NCI-H2227 (cell line): ENCODE data around the gene SH3BP5L.

Experiments
- DNase-seq: peaks from one replicate; lab custom pipeline; 2025; ENCODE audit not compliant: unreplicated experiment; lab: John Stamatoyannopoulos, UW

The SH3BP5L gene

GRCh38 chr1:248851390-248851789, 25.7 kb upstream of the SH3BP5L start:
- DNase-seq = no peak

DNA sequence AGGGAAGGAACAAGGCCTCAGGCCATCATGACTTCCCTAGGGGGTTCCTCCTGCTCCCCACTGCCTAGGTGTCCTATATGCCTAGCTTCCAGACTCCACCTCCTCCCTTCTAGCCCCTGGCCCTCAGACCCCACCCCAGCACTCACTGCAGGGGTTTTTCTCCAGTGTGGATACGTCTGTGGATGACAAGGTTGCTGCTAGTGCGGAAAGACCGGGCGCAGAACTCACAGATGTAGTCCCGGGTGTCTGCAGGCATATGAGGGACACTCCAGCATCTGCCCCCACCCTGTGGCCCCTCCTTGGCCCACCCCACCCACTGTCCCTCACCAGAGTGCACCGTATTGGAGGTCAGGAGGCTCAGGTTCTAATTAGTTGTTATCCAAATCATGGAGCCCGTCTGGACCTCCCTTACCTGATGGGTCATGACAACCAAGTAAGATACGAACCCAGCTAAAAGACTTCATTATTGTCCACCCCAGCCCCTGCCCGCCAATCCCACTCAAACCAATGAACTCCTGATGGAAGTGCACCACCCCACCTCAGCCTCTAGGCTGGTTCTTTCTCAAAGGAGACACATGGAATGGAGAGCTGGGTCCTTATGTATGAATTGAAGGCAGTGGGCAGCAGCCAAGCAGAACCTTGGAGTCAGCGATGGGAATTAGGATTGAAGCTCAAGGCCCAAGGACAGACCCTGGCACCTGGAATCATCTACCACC, 25.0 kb upstream of the SH3BP5L start:
- DNase-seq = no peak

- DNase-seq = no peak
Observed at GRCh38 chr1:248850124-248850523, 24.4 kb upstream of the SH3BP5L start.

DNA sequence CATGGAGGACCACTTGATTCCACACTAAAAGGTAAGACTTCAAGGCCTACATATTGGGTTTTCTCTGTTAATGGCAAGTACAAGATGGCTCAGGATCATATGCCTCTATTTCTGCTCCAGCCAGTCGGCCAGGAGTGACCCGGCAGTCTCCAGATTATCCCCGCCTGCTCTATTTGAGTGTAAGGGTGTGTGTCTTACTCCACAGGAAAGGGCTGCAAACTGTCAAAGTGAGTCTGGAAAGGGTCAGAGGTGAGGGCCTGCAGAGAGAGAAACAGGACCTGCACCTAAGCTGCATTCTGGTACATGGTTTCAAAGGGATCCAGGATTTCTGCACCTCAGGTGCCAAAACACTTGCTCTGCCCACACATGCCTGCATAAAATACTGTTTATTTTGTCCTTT, 23.9 kb upstream of the SH3BP5L start:
- DNase-seq = no peak

GRCh38 chr1:248849152-248849551, 23.4 kb upstream of the SH3BP5L start:
- DNase-seq = no peak

DNA sequence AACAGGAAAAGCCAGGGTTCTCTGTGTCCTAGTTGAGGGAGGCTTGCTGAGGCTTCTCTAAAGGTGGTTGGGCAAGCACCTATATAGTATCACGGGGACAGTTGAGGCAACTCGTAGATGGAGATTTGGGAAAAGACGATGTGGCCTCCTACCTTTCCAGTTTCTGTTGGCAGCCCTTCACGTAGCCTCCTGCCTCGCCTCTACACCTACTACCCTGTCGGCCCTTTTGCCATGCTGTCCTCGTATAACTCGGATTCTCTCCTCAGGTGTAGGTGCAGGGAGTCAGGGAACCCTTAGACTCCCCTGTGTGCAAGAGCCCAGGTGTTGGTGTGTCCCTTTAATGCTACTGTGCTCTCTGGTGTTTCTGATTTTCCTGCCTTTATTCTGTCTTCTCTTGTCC, 22.9 kb upstream of the SH3BP5L start:
- DNase-seq = no peak

GRCh38 chr1:248847956-248848561, 22.3 kb upstream of the SH3BP5L start:
- DNase-seq = no peak

DNA sequence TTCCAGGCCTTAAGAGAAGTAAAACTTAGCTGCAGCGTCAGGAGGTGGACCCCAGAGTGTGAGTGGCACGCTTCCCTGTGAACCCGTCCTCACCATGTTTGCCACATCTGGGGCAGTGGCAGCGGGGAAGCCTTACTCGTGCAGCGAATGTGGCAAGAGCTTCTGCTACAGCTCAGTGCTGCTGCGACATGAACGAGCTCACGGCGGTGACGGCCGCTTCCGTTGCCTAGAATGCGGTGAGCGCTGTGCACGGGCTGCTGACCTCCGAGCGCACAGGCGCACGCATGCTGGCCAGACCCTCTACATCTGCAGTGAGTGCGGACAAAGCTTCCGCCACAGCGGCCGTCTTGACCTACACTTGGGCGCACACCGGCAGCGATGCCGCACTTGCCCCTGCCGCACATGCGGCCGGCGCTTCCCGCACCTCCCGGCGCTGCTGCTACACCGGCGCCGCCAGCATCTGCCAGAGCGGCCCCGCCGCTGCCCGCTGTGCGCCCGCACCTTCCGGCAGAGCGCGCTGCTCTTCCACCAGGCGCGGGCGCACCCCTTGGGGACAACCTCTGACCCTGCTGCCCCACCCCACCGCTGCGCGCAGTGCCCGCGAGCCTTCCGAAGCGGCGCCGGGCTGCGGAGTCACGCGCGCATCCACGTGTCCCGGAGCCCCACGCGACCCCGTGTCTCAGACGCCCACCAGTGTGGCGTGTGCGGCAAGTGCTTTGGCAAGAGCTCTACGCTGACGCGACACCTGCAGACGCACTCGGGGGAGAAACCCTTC, 21.7 kb upstream of the SH3BP5L start:
- DNase-seq = no peak

- no peak for DNase-seq
Observed at GRCh38 chr1:248844526-248844925, 18.8 kb upstream of the SH3BP5L start.

- no peak for DNase-seq
Observed at GRCh38 chr1:248843687-248844086, 18.0 kb upstream of the SH3BP5L start.

- DNase-seq = no peak
Observed at GRCh38 chr1:248842781-248843331, 17.1 kb upstream of the SH3BP5L start.

GRCh38 chr1:248841702-248842395, 16.1 kb upstream of the SH3BP5L start:
- DNase-seq = peak; percentile 16

DNA sequence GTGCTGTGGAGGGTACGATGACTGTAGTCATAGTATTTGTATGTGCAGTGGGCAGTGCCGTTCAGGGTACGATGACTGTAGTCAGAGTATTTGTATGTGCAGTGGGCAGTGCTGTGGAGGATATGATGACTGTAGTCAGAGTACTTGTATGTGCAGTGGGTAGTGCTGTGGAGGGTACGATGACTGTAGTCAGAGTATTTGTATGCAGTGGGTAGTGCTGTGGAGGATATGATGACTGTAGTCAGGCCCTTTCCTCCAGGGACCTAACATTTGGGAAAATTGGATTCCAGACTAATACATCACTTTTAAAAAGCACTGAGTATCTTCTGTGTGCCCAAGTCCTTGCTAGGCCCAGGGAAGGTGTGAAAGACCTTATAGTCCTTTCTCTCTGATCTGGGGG, 15.2 kb upstream of the SH3BP5L start:
- no peak for DNase-seq

DNA sequence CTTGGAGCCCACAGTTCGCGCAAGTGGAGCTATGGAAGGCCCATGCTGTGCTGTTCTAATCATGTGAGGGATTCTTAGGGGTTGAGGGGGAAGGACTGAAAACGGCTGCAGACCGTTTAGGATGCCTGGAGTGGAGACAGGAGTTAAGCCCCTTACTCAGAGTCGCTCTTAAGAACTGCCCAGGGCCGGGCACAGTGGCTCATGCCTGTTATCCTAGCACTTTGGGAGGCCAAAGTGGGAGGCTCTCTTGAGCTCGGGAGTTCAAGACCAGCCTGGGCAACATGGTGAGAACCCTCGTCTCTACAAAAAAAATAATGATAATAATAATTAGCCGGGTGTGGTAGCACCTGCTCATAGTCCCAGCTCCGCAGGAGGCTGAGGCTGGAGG, 13.4 kb upstream of the SH3BP5L start:
- no peak for DNase-seq

- DNase-seq = peak; percentile 91
Observed at GRCh38 chr1:248838357-248839167, 12.8 kb upstream of the SH3BP5L start.

GRCh38 chr1:248837781-248838356, 12.2 kb upstream of the SH3BP5L start, which contains the start of gene ZNF672:
TSS of gene ZNF672 (plus strand) at chr1:248838224. CDS start at chr1:248847275, 9,051 bp downstream.
- peak; percentile 99 for DNase-seq

GRCh38 chr1:248837045-248837780, 11.5 kb upstream of the SH3BP5L start:
- no peak for DNase-seq

GRCh38 chr1:248834343-248834940, 8.7 kb upstream of the SH3BP5L start:
- DNase-seq = no peak

GRCh38 chr1:248831842-248832241, 6.1 kb upstream of the SH3BP5L start:
- DNase-seq = no peak
